Peyer's patch (tissue), 4 donors: Measurements from ENCODE around the gene FRMD5. TPM values are rescaled to one million over a fixed set of nuclear protein-coding genes. Genes with fewer than 3 reads are reported as not detected.

Experiments used
- DNase-seq, 3 donors: peaks; one replicate each; pipeline ENCODE4 v3.0.0-alpha.2; 2017 to 2019
- H3K27ac ChIP-seq, 4 donors: fragments of 200-600 bp; sonication (generic); one replicate each; pipeline ENCODE4 v1.5.1; 2016 to 2019
- H3K27me3 ChIP-seq, 2 donors: fragments of 200-600 bp; sonication (generic); one replicate each; pipeline ENCODE4 v1.5.1; 2019
- H3K36me3 ChIP-seq, 3 donors: fragments of 200-600 bp; sonication (generic); one replicate each; pipeline ENCODE4 v1.5.1; 2016 to 2019
- H3K4me1 ChIP-seq, 4 donors: fragments of 200-600 bp; sonication (generic); one replicate each; pipeline ENCODE4 v1.5.1; 2016 to 2019
- H3K4me3 ChIP-seq, 4 donors: fragments of 200-600 bp; sonication (generic); 1 replicate in 3 of 4; 2 replicates in 1 of 4; pipeline ENCODE4 v1.5.1; 2016 to 2019; ENCODE audit warnings: mild to moderate bottlenecking in 1 of 4
- H3K9me3 ChIP-seq, 4 donors: fragments of 200-600 bp; sonication (generic); one replicate each; pipeline ENCODE4 v1.5.1; 2016 to 2019; ENCODE audit warnings: mild to moderate bottlenecking in 1 of 4
- POLR2A ChIP-seq, 2 donors: fragments of 450-650 bp; IDR thresholded peaks; one replicate each; pipeline ENCODE4 v1.5.1; 2017; ENCODE audit warnings: antibody characterized with exemption in 2 of 2, mild to moderate bottlenecking in 2 of 2, moderate library complexity in 2 of 2
- total RNA-seq, 4 donors: library from RNA; depleted of rRNA; stranded (reverse); fragments of >200 nt; gene quantifications; one replicate each; pipeline ENCODE4 v1.1.0, GENCODE V29; 2016
- TF ChIP-seq, protein P1 (sequence below), 6 experiments: fragments of 450-650 bp in 4 of 6; fragments of 200-600 bp in 2 of 6; sonication (generic) in 1 of 6; IDR thresholded peaks; one replicate each; pipeline ENCODE4 v1.5.1; 2017 to 2019; ENCODE audit warnings: antibody characterized with exemption in 6 of 6, mild to moderate bottlenecking in 3 of 6, moderate library complexity in 1 of 6

The FRMD5 gene
- total RNA-seq, 4 donors from 2014 or later: 0.54 to 5.0 (median 0.57) TPM; not detected in 1

DNA sequence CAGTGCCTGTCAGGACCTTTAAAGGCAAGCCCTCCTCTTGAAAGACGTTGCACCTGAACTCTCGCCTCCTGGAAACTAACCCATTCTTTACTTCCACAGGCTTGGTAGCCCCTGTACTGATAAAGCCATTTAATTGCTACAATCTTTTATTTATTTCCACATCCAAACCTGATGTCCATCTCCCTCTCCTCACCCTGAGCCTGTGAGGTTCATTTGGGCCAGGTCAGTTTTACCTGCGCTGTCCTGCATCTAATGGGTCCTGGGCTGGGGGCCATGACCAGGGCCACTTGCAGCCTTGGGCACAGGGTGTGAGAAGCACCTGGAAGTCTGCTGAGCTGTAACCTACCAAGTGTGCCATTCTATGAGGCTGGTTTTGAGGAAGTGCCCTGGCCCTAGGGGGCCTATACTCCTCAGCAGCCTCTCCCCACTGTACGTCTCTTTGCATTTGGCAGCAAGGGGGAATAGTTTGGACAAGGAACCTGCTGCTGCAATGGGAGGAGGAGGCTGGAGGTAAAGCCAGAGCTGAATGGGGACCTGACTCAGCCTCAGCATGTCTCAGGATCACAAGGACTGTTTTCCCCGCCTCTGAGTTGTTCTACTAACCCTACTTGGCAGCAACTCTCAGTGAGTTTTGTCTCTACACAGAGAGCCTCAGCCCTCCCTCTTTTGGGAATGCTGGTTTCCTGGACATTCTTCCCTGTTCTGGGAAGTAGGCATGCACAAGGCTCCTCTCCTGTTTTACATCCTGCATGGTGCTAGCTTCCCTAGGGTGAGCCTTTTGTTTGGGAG is 314.5 kb downstream of the FRMD5 start:
- no peaks in the 10 kb centered on the region for H3K9me3 ChIP-seq
- H3K4me3 ChIP-seq: no peak overlapping the region
- TF ChIP-seq, protein P1, sequence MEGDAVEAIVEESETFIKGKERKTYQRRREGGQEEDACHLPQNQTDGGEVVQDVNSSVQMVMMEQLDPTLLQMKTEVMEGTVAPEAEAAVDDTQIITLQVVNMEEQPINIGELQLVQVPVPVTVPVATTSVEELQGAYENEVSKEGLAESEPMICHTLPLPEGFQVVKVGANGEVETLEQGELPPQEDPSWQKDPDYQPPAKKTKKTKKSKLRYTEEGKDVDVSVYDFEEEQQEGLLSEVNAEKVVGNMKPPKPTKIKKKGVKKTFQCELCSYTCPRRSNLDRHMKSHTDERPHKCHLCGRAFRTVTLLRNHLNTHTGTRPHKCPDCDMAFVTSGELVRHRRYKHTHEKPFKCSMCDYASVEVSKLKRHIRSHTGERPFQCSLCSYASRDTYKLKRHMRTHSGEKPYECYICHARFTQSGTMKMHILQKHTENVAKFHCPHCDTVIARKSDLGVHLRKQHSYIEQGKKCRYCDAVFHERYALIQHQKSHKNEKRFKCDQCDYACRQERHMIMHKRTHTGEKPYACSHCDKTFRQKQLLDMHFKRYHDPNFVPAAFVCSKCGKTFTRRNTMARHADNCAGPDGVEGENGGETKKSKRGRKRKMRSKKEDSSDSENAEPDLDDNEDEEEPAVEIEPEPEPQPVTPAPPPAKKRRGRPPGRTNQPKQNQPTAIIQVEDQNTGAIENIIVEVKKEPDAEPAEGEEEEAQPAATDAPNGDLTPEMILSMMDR (IDR thresholded peaks at IDR 0.05): no peak
- TF ChIP-seq POLR2A (IDR thresholded peaks at IDR 0.05): no peak
- no peaks in the 10 kb centered on the region for H3K27me3 ChIP-seq
- H3K4me1 ChIP-seq: no peaks in the 10 kb centered on the region
- DNase-seq: no peak
- no peaks in the 10 kb centered on the region for H3K36me3 ChIP-seq
- no peak overlapping the region for H3K27ac ChIP-seq

DNA sequence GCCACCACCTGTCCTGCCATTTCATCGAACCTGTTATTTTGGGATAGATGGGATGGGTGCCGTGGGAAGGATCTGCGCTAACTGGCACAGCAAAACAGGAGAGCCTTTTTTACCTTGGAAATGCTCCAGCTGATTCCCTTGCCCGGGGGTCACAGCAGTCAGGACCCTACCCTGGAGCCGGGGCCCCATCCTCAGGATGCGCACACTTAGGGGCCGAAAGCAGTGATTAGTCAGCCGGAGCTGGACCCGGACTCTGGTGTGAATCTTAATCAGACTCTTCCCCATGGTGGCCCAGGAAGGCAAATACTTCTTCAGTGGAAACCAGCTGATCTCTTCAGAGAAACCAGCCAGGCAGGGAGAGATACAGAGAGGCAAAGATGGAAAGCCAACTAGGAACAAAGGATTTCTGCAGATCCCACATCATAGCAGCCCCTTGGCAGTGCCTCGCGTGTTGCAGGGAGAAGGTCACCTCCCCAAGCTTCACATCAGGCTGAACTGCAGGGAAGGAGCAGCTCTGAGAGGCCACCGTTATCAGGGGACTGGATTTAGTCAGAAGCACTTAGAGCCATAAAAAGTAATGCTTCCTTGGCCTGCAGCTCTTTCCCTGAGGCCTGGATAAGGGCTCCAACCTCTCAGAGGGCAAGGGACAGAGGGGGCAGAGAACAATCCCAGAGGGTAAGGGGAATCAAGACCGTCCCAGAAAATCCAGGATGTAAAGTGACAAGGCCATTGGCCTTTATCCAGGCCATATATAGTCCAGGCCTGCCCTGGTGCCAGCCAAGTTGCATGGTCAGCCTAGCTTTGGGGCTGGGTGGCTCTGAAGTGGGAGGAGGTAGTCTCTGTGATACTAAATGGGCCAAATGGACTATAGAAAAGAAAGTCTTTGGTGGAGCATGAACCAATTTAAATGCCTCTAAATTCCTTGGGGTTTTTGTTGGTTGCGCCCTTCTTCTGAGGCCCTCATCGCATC is 315.4 kb downstream of the FRMD5 start:
- H3K27ac ChIP-seq: no peak overlapping the region
- H3K36me3 ChIP-seq: no peaks in the 10 kb centered on the region
- DNase-seq: no peak
- no peaks in the 10 kb centered on the region for H3K27me3 ChIP-seq
- no peaks in the 10 kb centered on the region for H3K9me3 ChIP-seq
- no peak overlapping the region for H3K4me3 ChIP-seq
- TF ChIP-seq POLR2A (IDR thresholded peaks at IDR 0.05): no peak
- TF ChIP-seq, protein P1 (IDR thresholded peaks at IDR 0.05): no peak
- no peaks in the 10 kb centered on the region for H3K4me1 ChIP-seq

DNA sequence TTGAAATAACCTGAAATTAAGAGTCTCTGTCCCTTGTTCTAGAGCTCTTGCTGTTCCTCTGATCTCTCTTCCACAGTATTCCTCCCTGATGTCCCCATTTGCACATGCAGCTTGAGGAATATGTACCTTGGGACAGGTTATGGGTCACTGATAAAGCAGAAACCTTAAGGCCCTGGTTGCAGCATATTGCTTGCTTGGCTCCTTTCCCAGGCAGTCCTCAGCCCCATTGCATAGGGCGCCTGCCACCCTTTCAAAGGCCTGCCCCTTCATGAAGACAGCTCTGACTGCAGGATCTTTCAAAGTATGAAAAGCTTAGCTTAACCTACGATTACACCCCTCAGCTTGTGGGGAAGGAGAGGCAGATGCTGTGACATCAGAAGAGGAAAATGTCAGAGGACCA is 316.6 kb downstream of the FRMD5 start:
- H3K36me3 ChIP-seq: no peaks in the 10 kb centered on the region
- no peak for DNase-seq
- no peak overlapping the region for H3K27ac ChIP-seq
- H3K4me1 ChIP-seq: no peaks in the 10 kb centered on the region
- no peak overlapping the region for H3K4me3 ChIP-seq
- H3K9me3 ChIP-seq: no peaks in the 10 kb centered on the region
- no peak for TF ChIP-seq POLR2A (IDR thresholded peaks at IDR 0.05)
- TF ChIP-seq, protein P1 (IDR thresholded peaks at IDR 0.05): no peak
- no peaks in the 10 kb centered on the region for H3K27me3 ChIP-seq

DNA sequence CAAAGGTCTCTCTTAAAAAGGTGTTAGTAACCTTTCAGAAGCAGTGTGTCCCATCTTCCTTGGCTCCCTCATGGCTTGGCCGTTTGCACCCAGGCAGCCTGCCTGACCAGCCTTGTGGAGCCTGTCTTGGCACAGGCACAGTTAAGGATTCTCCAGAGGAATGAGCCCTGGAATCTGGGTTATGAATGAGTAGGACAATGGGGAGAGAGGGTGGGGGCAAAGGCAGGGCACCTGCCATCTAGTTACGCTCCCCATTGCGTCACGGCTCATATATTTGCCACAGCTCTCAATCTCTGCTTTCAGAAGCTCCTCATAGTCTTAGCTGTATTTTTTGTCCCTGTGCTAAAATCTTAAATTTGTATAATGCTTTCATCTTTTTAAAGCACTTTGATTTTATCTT is 317.7 kb downstream of the FRMD5 start:
- Histone ChIP-seq H3K9me3 (no peaks in the 10 kb centered on the region), H3K27me3 (no peaks in the 10 kb centered on the region), H3K4me1 (no peaks in the 10 kb centered on the region), H3K4me3 (no peak overlapping the region), H3K27ac (no peak overlapping the region), H3K36me3 (no peaks in the 10 kb centered on the region)
- TF ChIP-seq, protein P1 (IDR thresholded peaks at IDR 0.05): no peak
- TF ChIP-seq POLR2A (IDR thresholded peaks at IDR 0.05): no peak
- DNase-seq: no peak

DNA sequence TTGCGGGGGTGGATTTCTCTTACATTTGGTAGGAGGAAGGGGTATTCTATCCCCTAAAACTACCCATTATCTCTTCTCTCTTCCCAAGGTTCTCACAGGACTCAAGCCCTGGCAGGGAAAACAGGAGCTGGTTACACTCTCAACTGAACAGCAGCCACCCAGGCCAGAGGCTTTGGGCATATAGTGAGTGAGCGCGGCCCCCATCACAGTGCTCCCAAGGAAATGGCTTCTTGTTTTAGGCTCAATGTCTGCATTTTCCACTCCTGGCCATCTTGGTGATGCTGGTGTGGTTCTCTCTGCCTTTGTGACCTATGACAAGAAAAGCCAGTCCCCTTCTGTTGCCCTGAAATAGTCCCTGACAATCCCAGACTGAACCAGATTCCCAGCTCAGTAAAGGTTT is 318.2 kb downstream of the FRMD5 start:
- no peak overlapping the region for H3K4me3 ChIP-seq
- TF ChIP-seq, protein P1 (IDR thresholded peaks at IDR 0.05): no peak
- TF ChIP-seq POLR2A (IDR thresholded peaks at IDR 0.05): no peak

More for the DNA sequence above, 318.2 kb downstream of the FRMD5 start:
- Histone ChIP-seq H3K4me1 (no peaks in the 10 kb centered on the region), H3K36me3 (no peaks in the 10 kb centered on the region), H3K27me3 (no peaks in the 10 kb centered on the region), H3K9me3 (no peaks in the 10 kb centered on the region), H3K27ac (no peak overlapping the region)
- DNase-seq: no peak
